Mammary epithelial cell (primary cell): ENCODE data around the gene CD5L.

Experiments
- EZH2 ChIP-seq: IDR thresholded peaks from 2 replicates; pipeline ENCODE4 v1.6.1; 2012; ENCODE audit warnings: low read length, inconsistent platforms, borderline replicate concordance
- TF ChIP-seq, protein P1 (sequence below), 2 donors: IDR thresholded peaks in 1 of 2; conservative IDR thresholded peaks in 1 of 2; 2 replicates each; pipeline ENCODE4 v1.5.1; 2011 to 2012; ENCODE audit warnings: inconsistent platforms in 2 of 2, low read length in 2 of 2, mild to moderate bottlenecking in 2 of 2, control low read depth in 1 of 2, low read depth in 1 of 2; ENCODE audit not compliant: insufficient read depth in 1 of 2; ENCODE audit errors: extremely low read depth in 1 of 2

DNA sequence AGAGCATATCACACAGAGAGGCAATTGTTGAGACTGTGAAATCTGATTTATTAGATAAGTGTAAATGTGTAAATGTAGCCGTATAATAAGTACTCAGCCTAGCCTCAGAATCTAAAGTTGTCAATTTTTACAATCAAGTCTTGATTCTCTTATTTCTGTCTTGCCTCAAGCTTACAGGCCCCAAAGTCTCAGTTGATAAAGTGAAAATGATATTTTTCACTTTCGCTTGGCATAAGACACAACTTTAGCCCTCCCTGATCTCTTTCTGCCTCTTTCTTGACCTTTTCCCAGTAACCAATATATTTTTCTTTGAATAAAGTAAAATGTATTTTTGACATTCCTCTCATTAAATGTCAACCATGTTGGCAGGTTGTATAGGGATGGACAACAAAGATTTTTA lies 10.7 kb downstream of the CD5L start:
- TF ChIP-seq, protein P1, sequence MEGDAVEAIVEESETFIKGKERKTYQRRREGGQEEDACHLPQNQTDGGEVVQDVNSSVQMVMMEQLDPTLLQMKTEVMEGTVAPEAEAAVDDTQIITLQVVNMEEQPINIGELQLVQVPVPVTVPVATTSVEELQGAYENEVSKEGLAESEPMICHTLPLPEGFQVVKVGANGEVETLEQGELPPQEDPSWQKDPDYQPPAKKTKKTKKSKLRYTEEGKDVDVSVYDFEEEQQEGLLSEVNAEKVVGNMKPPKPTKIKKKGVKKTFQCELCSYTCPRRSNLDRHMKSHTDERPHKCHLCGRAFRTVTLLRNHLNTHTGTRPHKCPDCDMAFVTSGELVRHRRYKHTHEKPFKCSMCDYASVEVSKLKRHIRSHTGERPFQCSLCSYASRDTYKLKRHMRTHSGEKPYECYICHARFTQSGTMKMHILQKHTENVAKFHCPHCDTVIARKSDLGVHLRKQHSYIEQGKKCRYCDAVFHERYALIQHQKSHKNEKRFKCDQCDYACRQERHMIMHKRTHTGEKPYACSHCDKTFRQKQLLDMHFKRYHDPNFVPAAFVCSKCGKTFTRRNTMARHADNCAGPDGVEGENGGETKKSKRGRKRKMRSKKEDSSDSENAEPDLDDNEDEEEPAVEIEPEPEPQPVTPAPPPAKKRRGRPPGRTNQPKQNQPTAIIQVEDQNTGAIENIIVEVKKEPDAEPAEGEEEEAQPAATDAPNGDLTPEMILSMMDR (conservative IDR thresholded peaks at IDR 0.05 in 1 of 2, IDR thresholded peaks at IDR 0.05 in 1 of 2; ENCODE audit: extremely low read depth in 1 of 2, insufficient read depth in 1 of 2, low read depth in 1 of 2, low read length in 2 of 2): no peak
- no peak for TF ChIP-seq EZH2
